OCI-LY3 (cell line): ENCODE results near the gene STX5.
A peak's percentile ranks its signal among the peaks of the same experiment; 100 is the strongest.

ENCODE experiments used
- H2AFZ ChIP-seq: fragments of 200-600, 300-600 bp; shearing (Covaris generic); 2 replicates; pipeline ENCODE4 v1.6.0; 2014; ENCODE audit warnings: antibody characterized with exemption, low read depth, low read length
- H3K27ac ChIP-seq: fragments of 200-600, 300-600 bp; sonication (generic); 2 replicates; pipeline ENCODE4 v1.5.1; 2014; ENCODE audit warnings: mild to moderate bottlenecking, low read length, moderate library complexity, mixed read lengths
- H3K27me3 ChIP-seq: fragments of 200-600, 300-600 bp; sonication (generic); 2 replicates; pipeline ENCODE4 v1.6.1; 2014; ENCODE audit warnings: low read depth, low read length, mixed read lengths
- H3K36me3 ChIP-seq: fragments of 200-600, 300-600 bp; sonication (generic); replicated peaks from 2 replicates; pipeline ENCODE3; 2014; ENCODE audit warnings: low read depth, low read length, mixed read lengths
- H3K4me1 ChIP-seq: fragments of 300-600, 200-600 bp; sonication (generic); 2 replicates; pipeline ENCODE4 v1.6.1; 2014; ENCODE audit warnings: low read length, mixed read lengths
- H3K4me2 ChIP-seq: fragments of 200-600, 300-600 bp; sonication (generic); 2 replicates; pipeline ENCODE4 v1.6.1; 2014; ENCODE audit warnings: low read length, mixed read lengths
- H3K4me3 ChIP-seq: fragments of 300-600, 200-600 bp; sonication (generic); 2 replicates; pipeline ENCODE4 v1.5.1; 2014; ENCODE audit warnings: antibody characterized with exemption, mild to moderate bottlenecking, low read length, moderate library complexity
- H3K79me2 ChIP-seq: fragments of 300-600, 200-600 bp; shearing (Covaris generic); 2 replicates; pipeline ENCODE4 v1.6.1; 2014; ENCODE audit warnings: mild to moderate bottlenecking, low read length, mixed read lengths
- H3K9ac ChIP-seq: fragments of 300-600, 200-600 bp; shearing (Covaris generic); 2 replicates; pipeline ENCODE4 v1.6.0; 2014; ENCODE audit warnings: mild to moderate bottlenecking, low read length, moderate library complexity
- H3K9me3 ChIP-seq: fragments of 200-600, 300-600 bp; shearing (Covaris generic); 2 replicates; pipeline ENCODE4 v1.6.1; 2014; ENCODE audit warnings: low read length, mixed read lengths; ENCODE audit not compliant: insufficient read depth
- H4K20me1 ChIP-seq: fragments of 200-600, 300-600 bp; sonication (generic); 2 replicates; pipeline ENCODE4 v1.6.1; 2016; ENCODE audit warnings: low read length, mixed read lengths; ENCODE audit not compliant: insufficient read depth
- EZH2phosphoT487 ChIP-seq: fragments of 200-600 bp; shearing (Covaris generic); IDR thresholded peaks from 2 replicates; pipeline ENCODE4 v1.6.1; 2018; ENCODE audit warnings: antibody characterized with exemption, mixed run types, low read depth
- TF ChIP-seq, protein P1 (sequence below): fragments of 200-600, 300-600 bp; sonication (generic); IDR thresholded peaks from 2 replicates; pipeline ENCODE4 v1.5.1; 2014; ENCODE audit warnings: antibody characterized with exemption, low read length, low read depth

The STX5 gene

DNA sequence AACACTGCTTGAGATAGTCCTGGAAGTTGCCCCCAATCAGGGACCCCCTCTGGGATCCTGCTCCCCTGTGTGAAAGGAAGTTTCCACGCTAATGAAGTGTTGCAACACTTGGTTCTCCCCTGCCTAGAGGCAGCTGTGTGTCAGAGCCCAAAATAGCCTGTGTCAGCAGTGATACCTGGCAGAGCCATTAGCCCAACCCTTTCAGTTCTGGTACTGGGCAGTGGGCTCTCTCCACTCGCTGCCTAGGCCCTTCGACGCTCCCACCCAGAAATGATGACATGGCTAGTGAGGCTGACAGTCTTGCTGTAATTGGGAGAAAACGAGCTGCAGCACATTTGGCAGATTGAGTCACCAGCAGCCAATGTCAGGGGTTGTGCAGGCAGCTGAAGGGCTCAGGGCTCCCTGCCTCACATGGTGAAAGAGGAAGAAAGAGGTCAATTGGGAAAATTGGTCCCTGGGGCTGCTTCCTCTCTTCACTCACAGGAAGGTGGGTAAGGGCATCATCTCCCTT, 25.2 kb downstream of the STX5 start:
- H3K36me3 ChIP-seq, result peaks cover 21% of the 10 kb centered on the region
- H3K4me1 ChIP-seq, result peaks cover 34% of the 10 kb centered on the region
- TF ChIP-seq EZH2phosphoT487, result no peak
- TF ChIP-seq, protein P1, sequence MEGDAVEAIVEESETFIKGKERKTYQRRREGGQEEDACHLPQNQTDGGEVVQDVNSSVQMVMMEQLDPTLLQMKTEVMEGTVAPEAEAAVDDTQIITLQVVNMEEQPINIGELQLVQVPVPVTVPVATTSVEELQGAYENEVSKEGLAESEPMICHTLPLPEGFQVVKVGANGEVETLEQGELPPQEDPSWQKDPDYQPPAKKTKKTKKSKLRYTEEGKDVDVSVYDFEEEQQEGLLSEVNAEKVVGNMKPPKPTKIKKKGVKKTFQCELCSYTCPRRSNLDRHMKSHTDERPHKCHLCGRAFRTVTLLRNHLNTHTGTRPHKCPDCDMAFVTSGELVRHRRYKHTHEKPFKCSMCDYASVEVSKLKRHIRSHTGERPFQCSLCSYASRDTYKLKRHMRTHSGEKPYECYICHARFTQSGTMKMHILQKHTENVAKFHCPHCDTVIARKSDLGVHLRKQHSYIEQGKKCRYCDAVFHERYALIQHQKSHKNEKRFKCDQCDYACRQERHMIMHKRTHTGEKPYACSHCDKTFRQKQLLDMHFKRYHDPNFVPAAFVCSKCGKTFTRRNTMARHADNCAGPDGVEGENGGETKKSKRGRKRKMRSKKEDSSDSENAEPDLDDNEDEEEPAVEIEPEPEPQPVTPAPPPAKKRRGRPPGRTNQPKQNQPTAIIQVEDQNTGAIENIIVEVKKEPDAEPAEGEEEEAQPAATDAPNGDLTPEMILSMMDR, result no peak
- H3K27me3 ChIP-seq, result no peaks in the 10 kb centered on the region
- H3K4me3 ChIP-seq, result peak overlapping the region; percentile 79
- H3K4me2 ChIP-seq, result peak overlapping the region; percentile 90
- peak overlapping the region; percentile 82 for H3K9ac ChIP-seq
- peaks cover 12% of the 10 kb centered on the region for H4K20me1 ChIP-seq
- no peak overlapping the region for H2AFZ ChIP-seq
- H3K9me3 ChIP-seq, result no peaks in the 10 kb centered on the region
- peaks cover 29% of the 10 kb centered on the region for H3K79me2 ChIP-seq
- H3K27ac ChIP-seq, result peak overlapping the region; percentile 65

DNA sequence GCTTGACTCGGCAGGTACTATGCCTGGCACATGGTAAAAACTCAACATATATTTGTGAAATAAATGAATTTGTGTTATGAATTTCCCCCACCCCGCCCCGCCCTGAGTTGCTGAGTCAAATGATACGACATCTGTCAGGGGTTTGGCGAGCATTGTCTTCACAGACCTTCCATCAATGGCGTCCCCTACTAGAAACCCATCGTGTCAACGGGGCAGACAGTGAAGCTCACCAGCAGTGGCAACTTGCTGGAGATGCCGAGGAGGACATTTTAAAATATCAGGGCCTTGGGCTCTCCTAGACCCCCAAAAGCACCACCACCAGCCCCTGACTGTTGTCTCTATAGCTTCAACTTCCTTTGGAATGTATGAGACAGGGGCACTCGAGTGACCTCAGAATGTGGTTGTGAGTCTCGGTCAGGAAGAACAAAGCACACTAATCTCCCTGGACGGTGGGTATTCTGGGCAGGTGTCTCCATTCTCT, 25.9 kb downstream of the STX5 start:
- H3K9me3 ChIP-seq, result no peaks in the 10 kb centered on the region
- peak overlapping the region; percentile 82 for H3K9ac ChIP-seq
- H3K27me3 ChIP-seq, result no peaks in the 10 kb centered on the region
- TF ChIP-seq EZH2phosphoT487, result no peak
- TF ChIP-seq, protein P1, result no peak
- H2AFZ ChIP-seq, result peak overlapping the region; percentile 33; the same call in 1 of the 2 replicates
- peak overlapping the region; percentile 79 for H3K4me3 ChIP-seq
- peaks cover 28% of the 10 kb centered on the region for H3K36me3 ChIP-seq
- H4K20me1 ChIP-seq, result peaks cover 12% of the 10 kb centered on the region
- H3K4me1 ChIP-seq, result peaks cover 35% of the 10 kb centered on the region
- H3K79me2 ChIP-seq, result peaks cover 29% of the 10 kb centered on the region
- H3K4me2 ChIP-seq, result peak overlapping the region; percentile 90
- peak overlapping the region; percentile 65 for H3K27ac ChIP-seq

DNA sequence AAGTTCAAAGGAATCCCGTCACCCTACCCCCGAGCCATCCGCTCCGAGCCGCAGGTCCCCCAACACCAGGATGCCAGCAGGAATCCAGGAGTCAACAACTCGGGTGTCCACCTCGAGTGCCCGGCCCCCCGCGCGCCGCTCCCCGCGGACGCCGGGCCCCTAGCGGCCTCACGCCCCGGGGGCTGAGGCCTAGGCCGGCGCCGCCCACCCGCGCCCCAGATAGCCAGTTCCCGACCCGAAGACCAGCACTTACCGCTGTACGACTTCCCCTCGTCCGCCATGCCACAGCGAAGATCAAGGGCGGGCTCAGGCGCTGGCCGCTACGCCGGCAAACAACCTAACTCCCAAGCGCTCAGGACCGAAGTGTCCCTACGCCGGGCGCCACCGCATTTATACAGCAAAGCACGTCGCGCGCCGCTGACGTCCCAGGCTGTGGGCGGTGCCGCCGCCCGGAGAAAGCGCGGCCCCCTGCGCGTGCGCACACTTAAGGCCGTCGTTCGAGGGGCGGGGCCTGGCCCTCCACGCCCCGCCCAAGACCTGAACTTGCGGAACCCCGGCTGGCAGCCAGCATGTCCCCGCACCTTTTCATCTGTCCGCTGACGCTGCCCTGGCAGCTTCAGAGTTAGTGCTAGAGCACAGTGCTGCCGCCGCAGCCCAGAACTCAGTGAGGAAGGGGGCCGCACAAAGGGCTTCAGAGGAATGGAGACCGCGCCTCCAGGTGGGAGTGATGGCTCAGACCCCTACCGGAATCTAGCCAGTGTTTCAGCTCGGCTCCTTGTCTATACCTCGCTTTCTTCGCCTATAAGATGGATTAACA, 26.6 kb downstream of the STX5 start, which contains the start of gene NXF1:
TSS of gene NXF1 (minus strand) at position 365 of the 817 bp plus-strand sequence. CDS start at position 281, 84 bp downstream.
- Histone ChIP-seq H2AFZ (peak within 1 kb of the TSS; percentile 33; the same call in 1 of the 2 replicates), H3K27ac (peak within 1 kb of the TSS; percentile 65), H3K4me2 (peak within 1 kb of the TSS; percentile 91), H3K4me1 (peaks cover 35% of the 10 kb centered on the region), H3K79me2 (peaks cover 29% of the 10 kb centered on the region), H3K9me3 (no peaks in the 10 kb centered on the region), H3K36me3 (peaks cover 32% of the 10 kb centered on the region), H3K4me3 (peak within 1 kb of the TSS; percentile 79), H4K20me1 (peaks cover 12% of the 10 kb centered on the region), H3K9ac (peak within 1 kb of the TSS; percentile 89), H3K27me3 (no peaks in the 10 kb centered on the region)
- no peak for TF ChIP-seq EZH2phosphoT487
- TF ChIP-seq, protein P1, result no peak
